Ectodermal cell (in vitro differentiated cells): ENCODE data around the gene LYST.
"Not testable (repeated sequence)": the region's sequence is repeated elsewhere in the genome, so short reads cannot be mapped to it uniquely, and the experiment has no call there.

ENCODE experiments used
- H3K27ac ChIP-seq: 2 replicates; pipeline ENCODE4 v1.7.0; 2013; ENCODE audit warnings: mild to moderate bottlenecking, low read depth, low read length; ENCODE audit not compliant: insufficient read depth, poor library complexity, severe bottlenecking
- H3K27me3 ChIP-seq: 2 replicates; pipeline ENCODE4 v1.7.0; 2013; ENCODE audit warnings: mild to moderate bottlenecking, low read length; ENCODE audit not compliant: insufficient read depth, control insufficient read depth, poor library complexity, severe bottlenecking
- H3K36me3 ChIP-seq: one replicate; pipeline ENCODE4 v1.7.0; 2013; ENCODE audit warnings: low read length; ENCODE audit not compliant: control insufficient read depth, insufficient read depth
- H3K4me1 ChIP-seq: one replicate; pipeline ENCODE4 v1.7.0; 2013; ENCODE audit warnings: low read length; ENCODE audit not compliant: control insufficient read depth, insufficient read depth
- H3K4me3 ChIP-seq: 2 replicates; pipeline ENCODE4 v1.7.0; 2013; ENCODE audit warnings: low read depth, low read length, control low read depth; ENCODE audit not compliant: insufficient read depth
- H3K9me3 ChIP-seq: 2 replicates; pipeline ENCODE4 v1.7.0; 2013; ENCODE audit warnings: mild to moderate bottlenecking, low read length, moderate library complexity; ENCODE audit not compliant: control insufficient read depth
- WGBS, 2 experiments: methylation state at CpG; one replicate each; pipeline ENCODE4 v1.1.7; 2013; ENCODE audit warnings: missing lambda C conversion rate in 2 of 2; 5-methylcytosine and 5-hydroxymethylcytosine counted together

The LYST gene

DNA sequence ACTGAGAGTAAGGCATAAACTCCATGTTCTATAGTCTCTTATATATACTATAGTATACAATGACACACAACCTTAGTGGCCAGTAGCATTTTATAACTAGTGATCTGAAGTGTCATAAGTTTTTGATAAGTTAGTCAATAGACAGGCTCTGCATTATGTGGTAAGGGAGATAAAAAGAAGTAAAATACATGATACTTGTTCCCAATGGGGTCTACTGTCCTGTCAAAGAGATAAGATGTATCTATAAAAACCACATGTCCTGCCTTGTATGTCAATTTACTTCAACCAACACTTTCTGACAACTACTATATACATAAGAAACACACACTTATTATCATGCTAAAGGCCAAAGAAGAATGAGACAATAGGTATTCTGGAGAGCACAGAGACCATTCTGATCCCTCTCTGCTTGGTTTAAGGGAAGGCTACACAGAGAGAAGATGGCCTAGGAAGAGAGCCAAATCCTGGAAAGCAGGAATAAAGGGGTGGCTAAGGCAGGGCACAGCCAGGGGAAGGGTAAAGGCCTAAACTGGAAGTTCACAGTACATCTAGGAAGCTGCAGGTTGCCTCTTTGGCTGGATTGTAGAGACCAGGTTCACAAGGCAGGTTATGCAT is 91.4 kb downstream of the LYST start:
- Histone ChIP-seq H3K27ac (no peak overlapping the region), H3K9me3 (no peaks in the 10 kb centered on the region), H3K36me3 (no peaks in the 10 kb centered on the region), H3K27me3 (no peaks in the 10 kb centered on the region), H3K4me1 (no peaks in the 10 kb centered on the region), H3K4me3 (no peak overlapping the region)

DNA sequence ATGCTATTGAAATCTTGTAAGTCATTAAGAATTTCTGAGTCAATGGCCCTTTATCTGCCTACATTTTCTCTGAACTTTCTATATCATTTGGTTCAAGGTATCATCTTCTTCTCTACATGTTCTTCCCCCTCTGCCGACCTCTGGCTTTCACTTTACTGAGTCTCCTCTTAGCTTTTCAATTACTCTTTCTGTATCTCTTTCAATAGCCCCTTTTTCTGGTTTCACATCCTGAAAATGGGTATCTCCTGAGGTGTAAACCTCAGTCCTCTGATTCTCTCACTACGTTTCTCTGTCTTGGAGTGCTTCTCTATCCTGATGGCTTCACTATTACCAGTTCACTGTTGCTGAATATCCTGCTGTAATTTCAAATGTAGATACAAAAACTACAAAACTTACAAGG is 98.9 kb downstream of the LYST start:
- no peak overlapping the region for H3K4me3 ChIP-seq
- H3K27ac ChIP-seq: no peak overlapping the region
- H3K36me3 ChIP-seq: no peaks in the 10 kb centered on the region
- no peaks in the 10 kb centered on the region for H3K9me3 ChIP-seq
- H3K27me3 ChIP-seq: no peaks in the 10 kb centered on the region
- 82 to 88% methylated on average over 2 of the region's 2 CpGs for WGBS, 2 experiments
- H3K4me1 ChIP-seq: no peaks in the 10 kb centered on the region

- Histone ChIP-seq H3K27ac (no peak overlapping the region), H3K9me3 (no peaks in the 10 kb centered on the region), H3K4me1 (no peaks in the 10 kb centered on the region), H3K36me3 (no peaks in the 10 kb centered on the region), H3K4me3 (no peak overlapping the region), H3K27me3 (no peaks in the 10 kb centered on the region)
- WGBS, 2 experiments: no CpG with 5 or more reads among the region's 1 CpG
Measured at GRCh38 chr1:235766794-235767285, 99.9 kb downstream of the LYST start.

DNA sequence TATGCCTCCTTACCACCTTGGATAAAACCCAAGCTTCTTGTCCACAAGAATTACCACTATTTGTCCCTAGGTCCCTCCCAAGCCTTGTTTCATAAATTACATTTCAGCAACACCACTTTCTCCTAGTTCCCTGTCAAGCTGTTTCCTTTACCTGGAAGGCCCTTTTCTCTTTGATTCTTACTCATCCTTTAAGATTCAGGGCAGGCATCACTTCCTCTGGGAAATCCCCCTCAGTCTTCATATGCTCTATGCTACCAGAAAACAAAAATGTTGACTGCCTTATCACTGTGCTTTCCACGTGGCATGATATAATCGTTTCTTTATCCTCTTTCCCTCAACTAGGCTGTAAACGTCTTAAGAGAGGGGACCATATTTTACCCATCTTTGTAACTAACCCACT is 102.7 kb downstream of the LYST start:
- Histone ChIP-seq H3K27me3 (no peaks in the 10 kb centered on the region), H3K27ac (no peak overlapping the region), H3K4me3 (no peak overlapping the region), H3K4me1 (no peaks in the 10 kb centered on the region), H3K36me3 (no peaks in the 10 kb centered on the region), H3K9me3 (no peaks in the 10 kb centered on the region)
- WGBS, 2 experiments: 85 to 91% methylated on average over 3 of the region's 3 CpGs

DNA sequence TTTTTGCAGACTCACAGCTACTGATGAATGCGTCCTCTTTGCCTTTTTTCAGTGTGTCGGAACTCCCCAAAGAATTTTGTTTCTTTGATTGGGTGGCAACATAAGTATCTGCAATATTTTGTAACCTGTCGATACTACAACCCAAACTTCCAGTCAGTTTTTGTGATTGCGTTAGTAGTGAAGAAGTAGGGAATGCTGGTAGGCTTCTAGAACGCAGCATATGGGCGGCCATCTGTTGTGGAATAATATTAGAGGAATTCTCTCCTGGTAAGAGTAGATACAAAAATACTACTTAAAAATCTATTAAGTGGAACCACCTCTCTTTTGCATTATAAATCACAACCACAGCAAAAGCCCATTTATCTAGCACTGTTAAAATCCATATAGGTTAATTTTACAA is 107.4 kb downstream of the LYST start:
- Histone ChIP-seq H3K36me3 (no peaks in the 10 kb centered on the region), H3K4me3 (no peak overlapping the region), H3K4me1 (no peaks in the 10 kb centered on the region), H3K9me3 (no peaks in the 10 kb centered on the region), H3K27ac (no peak overlapping the region), H3K27me3 (no peaks in the 10 kb centered on the region)
- WGBS, 2 experiments: 98 to 100% methylated on average over 1 to 4 of the region's 6 CpGs

- no peaks in the 10 kb centered on the region for H3K36me3 ChIP-seq
- H3K4me3 ChIP-seq: no peak overlapping the region
- H3K27ac ChIP-seq: no peak overlapping the region
- WGBS, 2 experiments: 91 to 94% methylated on average over 6 of the region's 6 CpGs
- no peaks in the 10 kb centered on the region for H3K4me1 ChIP-seq
- no peaks in the 10 kb centered on the region for H3K27me3 ChIP-seq
- H3K9me3 ChIP-seq: no peaks in the 10 kb centered on the region
Measured at GRCh38 chr1:235758931-235759330, 107.8 kb downstream of the LYST start.

- Histone ChIP-seq H3K9me3 (no peaks in the 10 kb centered on the region), H3K27ac (no peak overlapping the region), H3K36me3 (no peaks in the 10 kb centered on the region), H3K4me3 (no peak overlapping the region), H3K4me1 (no peaks in the 10 kb centered on the region), H3K27me3 (no peaks in the 10 kb centered on the region)
Measured at GRCh38 chr1:235757587-235758096, 109.1 kb downstream of the LYST start.

DNA sequence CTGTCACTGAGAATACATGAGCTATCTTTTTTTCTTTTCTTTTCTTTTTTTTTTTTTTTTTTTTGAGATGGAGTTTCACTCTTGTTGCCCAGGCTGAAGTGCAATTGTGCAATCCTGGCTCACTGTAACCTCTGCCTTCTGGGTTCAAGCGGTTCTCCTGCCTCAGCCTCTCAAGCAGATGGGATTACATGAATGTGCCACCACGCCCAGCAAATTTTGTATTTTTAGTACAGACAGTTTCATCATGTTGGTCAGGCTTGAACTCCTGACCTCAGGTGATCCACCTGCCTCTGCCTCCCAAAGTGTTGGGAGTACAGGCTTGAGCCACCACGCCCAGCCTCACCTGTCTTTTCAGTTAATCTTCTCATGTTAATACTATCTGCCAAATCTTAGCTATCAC is 112.5 kb downstream of the LYST start:
- not testable (repeated sequence) for H3K9me3 ChIP-seq, H3K36me3 ChIP-seq, H3K4me3 ChIP-seq, H3K27ac ChIP-seq, H3K27me3 ChIP-seq, H3K4me1 ChIP-seq
- 87 to 94% methylated on average over 3 of the region's 3 CpGs for WGBS, 2 experiments

- Histone ChIP-seq H3K36me3 (no peaks in the 10 kb centered on the region), H3K27me3 (no peaks in the 10 kb centered on the region), H3K4me1 (no peaks in the 10 kb centered on the region), H3K27ac (no peak overlapping the region), H3K4me3 (no peak overlapping the region), H3K9me3 (no peaks in the 10 kb centered on the region)
- WGBS, 2 experiments: 94% methylated on average over 1 of the region's 1 CpG
Measured at GRCh38 chr1:235749755-235750300, 116.9 kb downstream of the LYST start.

DNA sequence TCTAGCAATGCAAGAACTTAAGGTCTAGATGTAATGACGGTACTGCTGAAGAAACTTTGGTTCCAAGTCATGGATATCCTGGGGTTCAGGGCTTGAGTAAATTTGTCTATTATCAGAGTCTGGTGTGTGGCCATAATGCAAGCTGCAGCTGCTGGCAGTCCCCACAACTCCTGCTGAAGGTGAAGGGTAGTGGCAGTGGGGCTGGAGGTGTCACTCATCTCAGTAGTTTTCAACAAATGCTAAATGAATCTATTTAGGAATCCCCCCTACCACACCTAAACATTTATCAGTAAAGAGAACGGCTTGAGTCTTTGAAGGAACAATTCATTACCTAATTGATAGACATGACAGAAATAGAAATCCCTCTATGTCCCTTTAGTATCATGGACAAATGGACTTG is 118.0 kb downstream of the LYST start:
- no peaks in the 10 kb centered on the region for H3K36me3 ChIP-seq

More for the DNA sequence above, 118.0 kb downstream of the LYST start:
- no peaks in the 10 kb centered on the region for H3K4me1 ChIP-seq
- no peaks in the 10 kb centered on the region for H3K27me3 ChIP-seq
- H3K4me3 ChIP-seq: no peak overlapping the region
- no peaks in the 10 kb centered on the region for H3K9me3 ChIP-seq
- WGBS, 2 experiments: 90 to 94% methylated on average over 2 of the region's 2 CpGs
- no peak overlapping the region for H3K27ac ChIP-seq
